HG03342 (cell line): ENCODE measurements around the gene OSBP2.

Experiments used
- ATAC-seq: cut with Tn5 transposase; IDR thresholded peaks from one replicate; pipeline ENCODE4 v1.9.1; 2021; ENCODE audit warnings: mild to moderate bottlenecking, moderate library complexity; ENCODE audit not compliant: unreplicated experiment

The OSBP2 gene

DNA sequence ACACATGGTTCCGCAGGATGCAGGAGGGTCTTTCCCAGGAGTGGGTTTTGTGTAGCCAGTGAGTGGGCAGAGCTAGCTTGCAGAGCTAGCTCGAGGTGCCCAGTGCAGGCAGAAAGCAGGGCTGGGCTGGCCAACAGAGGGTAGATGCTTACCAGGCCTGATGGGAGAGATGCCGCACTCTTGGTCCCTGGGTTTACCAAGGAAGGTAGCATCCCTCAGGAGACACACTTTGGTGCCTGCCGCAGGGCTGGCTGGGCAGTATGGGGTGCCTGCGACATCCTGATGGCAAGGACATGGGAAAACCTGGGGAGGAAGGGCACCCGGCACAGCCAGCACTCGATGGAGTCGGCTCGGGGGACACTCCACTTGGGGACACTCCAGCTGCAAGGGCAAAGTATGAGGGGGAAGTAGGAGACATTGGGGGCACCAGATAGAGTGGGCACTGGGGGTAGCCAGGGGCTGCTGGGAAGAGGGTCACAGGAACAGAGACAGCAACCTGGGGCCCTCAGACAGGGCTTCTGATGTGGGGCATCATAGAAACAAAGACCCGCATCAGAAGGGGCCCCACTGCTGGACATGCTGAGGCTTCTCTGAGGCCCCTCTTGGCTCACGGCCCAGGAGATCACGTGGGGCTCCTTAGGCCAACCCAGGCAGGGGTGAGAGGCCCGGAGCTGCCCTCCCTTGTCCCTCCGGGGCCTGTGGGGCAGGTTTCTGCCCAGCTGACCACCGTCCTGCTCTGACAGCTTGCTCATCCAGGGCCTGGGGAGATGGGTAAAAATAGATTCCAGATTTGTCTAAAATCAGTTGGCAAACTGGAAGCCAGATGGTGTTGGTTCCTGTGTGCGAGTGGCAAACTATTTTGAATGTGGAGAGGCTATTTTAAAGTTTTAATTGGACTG is 184.1 kb downstream of the OSBP2 start:
- no peak for ATAC-seq

- ATAC-seq = no peak
These were observed 184.7 kb downstream of the OSBP2 start for GRCh38 chr22:30879415-30879797.

- ATAC-seq = no peak
These were observed 185.5 kb downstream of the OSBP2 start for GRCh38 chr22:30880181-30880601.

- ATAC-seq = no peak
These were observed 186.2 kb downstream of the OSBP2 start for GRCh38 chr22:30880847-30881246.

DNA sequence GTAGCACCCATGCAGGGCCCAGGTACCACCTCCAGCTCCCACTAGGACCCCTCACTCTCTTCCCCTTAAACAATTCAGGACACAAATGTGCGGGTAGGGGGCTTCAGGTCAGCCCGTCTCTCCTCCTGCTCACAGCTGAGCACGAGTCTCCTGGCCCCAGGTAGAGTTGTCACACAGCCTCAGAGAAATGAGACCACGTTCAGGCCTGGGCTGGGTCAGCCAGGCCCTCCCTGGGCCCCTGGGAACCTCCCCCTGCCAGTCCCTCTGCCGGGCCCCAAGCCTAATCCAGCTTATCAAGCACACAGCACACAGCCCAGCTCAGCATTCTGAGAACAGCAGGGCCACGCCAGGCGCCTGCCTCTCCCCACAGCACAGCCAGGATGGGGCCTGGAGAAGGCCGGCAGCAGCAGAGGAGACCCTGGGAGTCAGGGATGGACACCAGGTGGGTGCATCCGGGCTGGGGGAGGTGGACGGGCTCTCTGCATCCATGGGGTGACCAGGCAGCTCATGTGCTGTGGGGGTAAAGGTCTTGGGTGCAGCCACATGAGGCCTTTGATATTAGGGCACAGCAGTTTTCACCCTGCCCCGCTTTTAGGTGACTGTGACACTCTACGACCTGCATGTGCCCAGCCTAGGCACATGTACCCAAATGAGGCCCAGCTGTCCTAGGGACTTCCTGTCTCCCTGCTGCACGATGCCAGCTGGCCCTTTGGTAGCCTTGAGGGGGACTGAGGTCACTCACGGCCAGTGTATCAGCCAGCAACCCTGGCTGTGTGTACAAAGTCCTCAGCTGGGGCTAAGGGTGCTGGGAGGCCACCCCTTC is 186.9 kb downstream of the OSBP2 start:
- ATAC-seq = no peak

DNA sequence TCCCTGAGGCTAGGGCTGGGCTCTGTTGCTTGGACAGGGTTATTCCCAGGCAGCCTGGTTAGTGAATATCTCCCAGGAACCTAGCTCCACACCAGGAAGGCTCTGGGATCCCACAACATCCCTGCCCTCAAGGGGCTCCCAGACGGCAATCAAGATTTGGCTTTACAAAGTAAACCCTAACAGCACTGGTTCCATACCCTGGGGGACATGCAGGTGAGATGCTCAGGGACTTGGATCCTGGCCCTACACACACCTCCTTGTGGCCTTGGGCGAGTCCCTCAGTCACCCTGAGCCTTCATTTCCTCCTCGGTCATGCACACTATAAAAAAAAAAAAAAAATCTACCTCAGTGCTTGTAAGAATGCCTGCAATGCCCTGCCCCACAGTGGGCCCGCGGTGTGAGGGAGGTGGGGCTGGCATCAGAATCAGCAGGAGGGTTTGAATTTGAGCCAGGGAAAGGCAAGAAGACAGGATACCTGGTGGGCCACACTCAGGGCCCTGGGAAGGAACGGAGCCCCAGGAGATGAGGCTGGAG is 187.6 kb downstream of the OSBP2 start:
- no peak for ATAC-seq

GRCh38 chr22:30882974-30883533 is 188.4 kb downstream of the OSBP2 start:
- ATAC-seq = no peak

DNA sequence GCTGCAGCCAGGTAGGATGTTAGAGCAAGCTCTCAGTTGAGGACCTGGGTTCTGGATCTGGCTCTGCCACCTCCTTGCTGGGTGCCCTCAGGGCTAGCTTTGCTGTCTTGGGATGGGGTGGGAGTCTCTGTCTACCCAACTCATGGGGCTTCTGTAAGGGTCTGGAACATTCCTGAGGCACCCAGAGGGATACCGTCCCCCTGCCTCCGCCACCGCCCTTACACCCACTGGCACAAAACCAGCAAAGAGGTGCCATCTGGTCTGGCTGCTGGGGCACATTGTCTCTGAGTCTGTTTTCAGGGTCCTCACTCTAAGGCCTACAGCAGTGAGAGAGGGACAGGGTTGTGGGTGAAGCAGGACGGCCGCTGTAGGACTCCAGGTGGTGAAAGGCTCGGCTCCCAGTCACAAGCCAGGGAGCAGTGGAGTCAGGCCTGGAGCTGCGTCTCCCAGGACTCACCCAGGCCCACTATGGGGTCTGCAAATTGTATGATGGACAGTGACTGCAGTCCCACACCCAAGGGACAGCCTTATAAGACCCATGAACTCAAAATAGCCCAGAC is 189.0 kb downstream of the OSBP2 start:
- no peak for ATAC-seq

DNA sequence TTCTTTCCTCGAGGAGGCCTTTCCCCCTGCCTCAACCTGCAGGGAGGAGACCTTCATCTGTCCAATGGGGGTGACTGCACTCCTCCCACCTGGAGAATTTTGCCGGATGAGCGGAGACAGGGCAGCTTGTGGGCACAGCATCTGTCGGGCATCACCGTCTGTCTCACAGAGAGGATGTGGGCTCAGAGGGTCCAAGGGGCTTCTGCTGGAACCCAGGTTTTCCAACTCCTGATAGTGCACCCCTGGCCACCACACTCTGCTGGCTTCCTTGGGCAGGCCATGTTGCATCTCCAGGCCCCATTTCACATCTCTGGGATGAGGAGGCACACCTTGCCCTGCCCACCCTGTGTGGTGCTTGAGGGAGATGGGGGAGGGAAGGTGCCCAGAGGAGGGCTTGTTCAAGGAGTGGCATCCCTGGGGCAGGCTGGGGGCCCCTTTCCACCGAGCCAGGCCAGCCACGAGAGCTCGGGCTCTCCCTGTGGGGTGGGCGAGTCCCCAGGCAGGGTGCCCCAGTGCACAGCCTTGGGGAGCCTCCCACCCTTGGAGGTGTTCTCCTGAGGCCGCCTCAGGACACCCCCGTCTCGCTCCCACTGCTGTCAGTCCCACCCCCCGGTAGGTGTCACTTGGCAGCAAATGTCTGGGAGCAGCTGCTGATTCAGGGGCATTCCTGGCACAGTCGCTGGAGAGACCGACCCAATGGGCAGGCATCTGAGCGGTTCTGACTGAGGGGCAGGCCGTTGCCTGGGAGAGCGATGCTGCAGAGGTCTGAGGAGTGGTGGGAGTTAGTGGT is 189.7 kb downstream of the OSBP2 start:
- ATAC-seq = no peak

GRCh38 chr22:30885001-30885366 is 190.3 kb downstream of the OSBP2 start:
- ATAC-seq = no peak

DNA sequence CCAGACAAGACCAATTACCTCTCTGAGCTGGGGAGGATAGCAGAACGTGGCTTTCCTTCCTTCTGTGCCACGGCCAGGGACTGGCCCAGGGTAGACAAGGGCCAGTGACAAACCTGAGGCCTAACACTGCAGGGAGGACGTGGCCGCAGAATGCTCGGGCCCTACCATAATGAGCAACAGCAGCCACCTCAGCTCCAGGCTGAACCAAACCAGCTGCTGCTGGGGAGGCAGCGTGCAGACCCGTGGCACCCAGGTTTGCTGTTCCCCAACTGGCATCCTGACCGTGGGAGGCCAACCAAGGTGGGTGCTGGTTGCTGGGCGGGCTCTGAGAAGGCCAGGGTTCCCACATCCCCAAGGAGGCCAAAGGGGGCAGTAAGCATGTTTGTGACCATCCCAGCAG is 190.9 kb downstream of the OSBP2 start:
- ATAC-seq = no peak

DNA sequence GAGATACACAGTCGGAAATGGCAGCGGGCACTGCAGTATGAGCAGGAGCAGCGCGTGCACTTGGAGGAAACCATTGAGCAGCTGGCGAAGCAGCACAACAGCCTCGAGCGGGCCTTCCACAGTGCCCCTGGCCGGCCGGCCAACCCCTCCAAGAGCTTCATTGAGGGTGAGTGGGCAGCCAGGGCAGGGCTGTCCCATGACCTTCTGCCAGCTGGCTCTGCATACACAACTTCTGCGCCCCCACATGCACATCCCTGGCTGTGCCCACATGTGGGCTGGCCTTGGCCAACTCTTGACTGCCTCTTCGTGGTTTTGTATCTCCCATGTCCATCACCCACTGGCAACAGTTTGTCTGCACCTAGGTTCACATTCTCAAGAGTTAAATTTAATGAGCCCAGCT is 192.8 kb downstream of the OSBP2 start:
- no peak for ATAC-seq

DNA sequence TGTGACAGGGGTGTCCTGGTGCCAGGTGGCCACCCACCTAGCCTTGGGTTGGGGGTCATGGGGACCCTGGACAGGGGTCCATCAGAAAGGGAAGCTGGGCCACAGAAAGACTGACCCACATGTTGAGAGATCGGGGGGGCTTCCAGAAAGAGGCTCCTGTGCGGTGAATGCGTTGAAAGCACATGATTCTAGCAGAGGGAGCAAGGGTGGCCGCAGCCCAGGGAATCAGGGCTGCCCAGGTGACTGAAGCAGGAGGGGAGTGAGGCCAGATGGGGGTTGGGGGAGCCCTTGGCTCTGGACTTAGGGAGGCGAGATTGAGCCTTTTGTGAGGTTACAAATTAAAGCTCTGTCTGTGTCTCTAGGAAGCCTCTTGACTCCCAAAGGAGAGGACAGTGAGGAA is 193.2 kb downstream of the OSBP2 start:
- ATAC-seq = no peak

GRCh38 chr22:30889268-30889995 is 194.8 kb downstream of the OSBP2 start:
- no peak for ATAC-seq

DNA sequence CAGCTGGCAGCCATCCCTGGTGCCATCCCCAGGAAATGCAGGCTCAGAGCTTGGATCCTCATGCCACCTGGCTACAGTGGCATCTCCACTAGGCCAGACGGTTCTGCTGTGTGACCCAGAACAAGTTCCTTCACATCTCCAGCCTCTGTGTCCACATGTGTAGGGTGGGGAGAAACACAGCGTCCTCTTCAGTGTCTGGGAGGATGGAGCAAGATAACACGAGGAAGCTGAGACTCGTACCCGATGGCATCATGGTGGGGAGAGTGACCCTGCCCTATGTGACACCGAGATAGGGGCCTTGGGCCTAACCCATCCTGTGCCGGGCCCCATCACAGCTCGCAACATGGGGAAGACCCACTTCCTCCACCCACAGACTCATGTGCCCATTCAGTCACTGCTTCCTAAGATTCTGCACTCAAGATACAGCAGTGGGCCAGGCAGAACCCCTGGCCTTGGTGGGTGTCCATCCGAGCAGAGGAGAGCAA is 195.4 kb downstream of the OSBP2 start:
- ATAC-seq = no peak

GRCh38 chr22:30890686-30891442 is 196.2 kb downstream of the OSBP2 start:
- no peak for ATAC-seq

DNA sequence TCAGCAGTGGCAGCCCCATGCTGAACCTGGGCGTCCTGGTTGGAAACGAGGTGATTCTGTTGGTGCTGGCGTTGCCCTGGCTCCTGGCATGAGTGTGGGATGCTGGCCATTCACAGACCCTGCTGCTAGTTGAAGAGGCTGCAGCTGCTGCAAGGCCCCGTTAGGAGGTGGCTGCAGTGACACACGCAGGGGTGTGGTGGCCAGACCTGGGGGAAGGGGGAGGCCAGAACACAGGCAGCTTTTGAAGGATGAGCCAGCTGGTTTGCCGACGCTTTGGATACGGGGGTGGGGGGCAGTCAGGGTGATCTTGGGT is 196.7 kb downstream of the OSBP2 start:
- no peak for ATAC-seq

- ATAC-seq = no peak
These were observed 197.1 kb downstream of the OSBP2 start for GRCh38 chr22:30891781-30892180.

GRCh38 chr22:30892286-30892685 is 197.6 kb downstream of the OSBP2 start:
- no peak for ATAC-seq
